Parietal lobe (tissue), 2 donors: ENCODE measurements around the gene THBS4. TPM values are rescaled to one million over a fixed set of nuclear protein-coding genes. Genes with fewer than 3 reads are reported as not detected.

Source experiments
- small RNA-seq: library from RNA; depleted of rRNA; stranded (forward); fragments of <200 nt; gene quantifications from one replicate; pipeline ENCODE3, GENCODE V24; 2014; ENCODE audit warnings: low replicate concordance
- total RNA-seq: library from RNA; depleted of rRNA; stranded (reverse); fragments of >200 nt; gene quantifications from one replicate; pipeline ENCODE4 v1.2.3, GENCODE V29; 2014

The THBS4 gene
- 3.4 TPM for total RNA-seq

GRCh38 chr5:80034962-80035821, at the start of gene THBS4:
TSS of gene THBS4 (plus strand) at chr5:80035348. CDS start at chr5:80035538, 190 bp downstream.

DNA sequence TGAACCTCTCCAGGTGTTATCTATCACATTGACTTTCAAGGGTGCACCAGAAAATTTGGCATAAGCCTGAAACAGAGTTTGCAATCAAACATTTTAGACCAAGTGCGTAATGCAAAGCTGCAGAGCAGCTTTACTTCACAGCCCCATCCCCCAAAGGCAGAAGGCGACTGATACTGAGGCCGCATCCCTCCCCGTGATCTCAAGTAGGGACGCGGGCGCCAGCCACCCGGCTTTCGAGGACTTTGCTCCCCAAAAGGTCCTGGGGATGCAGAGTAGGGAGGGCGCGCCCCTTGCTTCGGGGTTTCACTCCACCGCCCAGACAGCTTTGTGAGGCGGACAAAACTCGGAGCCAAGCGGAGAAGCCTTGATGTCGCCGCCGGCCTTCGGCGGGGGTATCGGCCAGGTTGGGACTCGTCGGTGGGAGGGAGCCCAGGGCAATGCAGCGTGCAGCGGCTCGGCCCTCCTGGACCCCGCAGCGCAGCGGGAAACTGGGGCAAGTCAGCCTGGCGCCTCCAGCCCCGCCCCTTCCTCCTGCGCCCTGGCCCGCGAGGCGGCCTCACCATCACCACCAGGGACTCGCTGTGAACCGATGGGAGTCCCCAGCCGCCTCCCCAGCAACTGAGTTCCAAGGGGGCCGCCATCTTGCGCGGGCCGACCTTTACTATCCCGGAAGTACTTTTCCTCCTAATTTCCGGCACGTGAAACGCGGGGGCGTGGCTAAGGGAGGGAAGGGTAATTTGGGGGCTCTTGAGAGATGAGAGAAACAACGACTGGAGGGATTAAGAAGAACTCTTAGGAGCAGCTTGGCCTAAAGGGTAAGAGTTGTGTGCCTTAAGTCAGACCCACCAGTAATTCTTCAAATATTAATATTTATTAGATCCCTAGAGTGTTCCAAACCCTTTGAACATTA, 44.3 kb upstream of the THBS4 start, which contains the start of gene MTX3:
Gene MTX3 (minus strand): TSS at position 665 of the 910 bp plus-strand sequence. CDS start 24 bp downstream, at position 641.

Small RNAs within 50 kb of the gene (small RNA-seq; reads per million reads assigned to genes)
- not detected for gene TRMT112P2

Other genes starting within 250 kb of the THBS4 start
- gene MTX3, start 44.1 kb upstream of the THBS4 start, total RNA-seq, result 24.4 TPM
- gene SERINC5, start 220.7 kb downstream of the THBS4 start, total RNA-seq, result 66.4 TPM